Neural cell (in vitro differentiated cells): ENCODE data around the gene IGSF1.

ENCODE experiments used
- EP300 ChIP-seq: fragments of 450-650 bp; conservative IDR thresholded peaks from 2 replicates; pipeline ENCODE4 v1.6.1; 2014; ENCODE audit warnings: antibody characterized with exemption, mild to moderate bottlenecking, moderate library complexity; ENCODE audit not compliant: poor library complexity, severe bottlenecking
- TF ChIP-seq, protein P1 (sequence below): fragments of 450-650 bp; IDR thresholded peaks from 2 replicates; pipeline ENCODE4 v1.5.1; 2014; ENCODE audit warnings: antibody characterized with exemption, mild to moderate bottlenecking, moderate library complexity; ENCODE audit not compliant: poor library complexity, severe bottlenecking

DNA sequence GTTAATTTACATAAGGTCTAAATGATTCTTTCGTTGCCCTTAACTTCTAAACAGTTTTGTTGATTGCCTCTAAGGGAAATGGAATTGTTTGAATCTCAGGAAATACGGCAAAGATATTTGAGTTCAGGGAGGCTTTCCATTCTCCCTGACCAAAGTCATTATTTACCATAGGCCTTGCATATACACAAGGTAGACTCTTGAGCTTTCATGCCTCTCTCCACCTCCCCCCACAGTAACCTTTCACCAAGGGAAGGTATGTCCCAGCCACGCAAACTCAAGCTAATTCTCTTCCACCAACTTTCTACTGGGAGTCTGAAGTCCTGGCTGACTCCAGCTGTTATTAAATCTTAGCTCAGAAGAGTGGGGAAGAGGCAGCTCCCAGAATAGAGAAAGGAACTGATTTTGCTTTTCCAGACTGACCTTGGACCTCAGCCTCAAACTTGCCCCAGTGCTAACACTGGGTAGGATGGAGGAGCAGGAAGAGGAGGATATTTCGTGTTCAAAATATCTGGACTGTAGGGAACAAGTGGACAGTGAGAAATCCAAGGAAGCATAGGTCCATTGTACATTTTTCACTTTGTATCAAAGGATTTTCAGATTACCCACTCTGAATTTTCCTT lies 1.4 kb downstream of the IGSF1 start:
- TF ChIP-seq, protein P1, sequence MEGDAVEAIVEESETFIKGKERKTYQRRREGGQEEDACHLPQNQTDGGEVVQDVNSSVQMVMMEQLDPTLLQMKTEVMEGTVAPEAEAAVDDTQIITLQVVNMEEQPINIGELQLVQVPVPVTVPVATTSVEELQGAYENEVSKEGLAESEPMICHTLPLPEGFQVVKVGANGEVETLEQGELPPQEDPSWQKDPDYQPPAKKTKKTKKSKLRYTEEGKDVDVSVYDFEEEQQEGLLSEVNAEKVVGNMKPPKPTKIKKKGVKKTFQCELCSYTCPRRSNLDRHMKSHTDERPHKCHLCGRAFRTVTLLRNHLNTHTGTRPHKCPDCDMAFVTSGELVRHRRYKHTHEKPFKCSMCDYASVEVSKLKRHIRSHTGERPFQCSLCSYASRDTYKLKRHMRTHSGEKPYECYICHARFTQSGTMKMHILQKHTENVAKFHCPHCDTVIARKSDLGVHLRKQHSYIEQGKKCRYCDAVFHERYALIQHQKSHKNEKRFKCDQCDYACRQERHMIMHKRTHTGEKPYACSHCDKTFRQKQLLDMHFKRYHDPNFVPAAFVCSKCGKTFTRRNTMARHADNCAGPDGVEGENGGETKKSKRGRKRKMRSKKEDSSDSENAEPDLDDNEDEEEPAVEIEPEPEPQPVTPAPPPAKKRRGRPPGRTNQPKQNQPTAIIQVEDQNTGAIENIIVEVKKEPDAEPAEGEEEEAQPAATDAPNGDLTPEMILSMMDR, result no peak
- no peak for TF ChIP-seq EP300
